Measurements from ENCODE around the gene PLLP.

Gene PLLP

GRCh38 chr16:57225978-57226377 lies 58.5 kb downstream of the PLLP start:
- no peak for DNase-seq (ENCODE audit: low read depth in 2 of 2)

- no peak for DNase-seq (ENCODE audit: low read depth in 2 of 2)
Measured at GRCh38 chr16:57224651-57225335, 59.7 kb downstream of the PLLP start.

- no peak for DNase-seq (ENCODE audit: low read depth in 2 of 2)
Measured at GRCh38 chr16:57223057-57223456, 61.4 kb downstream of the PLLP start.

GRCh38 chr16:57216968-57217367 lies 67.5 kb downstream of the PLLP start:
- DNase-seq (ENCODE audit: low read depth in 2 of 2): no peak

DNA sequence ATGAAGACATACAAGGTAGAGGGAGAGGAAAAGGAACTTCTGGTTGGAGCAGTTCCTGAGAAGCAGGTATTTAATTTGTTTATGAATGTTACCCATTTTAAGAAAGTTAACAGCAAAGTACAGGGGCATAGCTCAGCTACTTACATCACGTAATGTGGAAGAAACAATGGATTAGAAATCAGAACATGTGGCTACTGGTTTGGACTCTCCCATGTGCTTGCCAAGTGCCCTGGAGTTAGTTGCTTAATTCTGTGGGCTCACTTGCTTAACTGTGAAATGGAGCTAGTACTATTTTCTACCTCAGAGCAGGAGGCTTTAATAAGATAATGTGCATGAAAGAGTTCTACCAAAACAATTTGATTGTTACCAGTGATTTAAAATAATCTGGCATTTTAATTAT lies 71.0 kb downstream of the PLLP start:
- DNase-seq (ENCODE audit: low read depth in 2 of 2): no peak

GRCh38 chr16:57209780-57210179 lies 74.7 kb downstream of the PLLP start:
- DNase-seq (ENCODE audit: low read depth in 2 of 2): no peak

- no peak for DNase-seq (ENCODE audit: low read depth in 2 of 2)
Measured at GRCh38 chr16:57208926-57209325, 75.5 kb downstream of the PLLP start.
